ENCODE data around the gene TMEM86B. TPM values are rescaled to one million over a fixed set of nuclear protein-coding genes. Genes with fewer than 3 reads are reported as not detected.
A peak's percentile ranks its signal among the peaks of the same experiment; 100 is the strongest.
"Not testable (repeated sequence)": the region's sequence is repeated elsewhere in the genome, so short reads cannot be mapped to it uniquely, and the experiment has no call there.

TMEM86B gene
- total RNA-seq, 1 donor from 2014 or later: 7.6 TPM

- Mint-ChIP-seq H3K9me3 (ENCODE audit: unreplicated experiment) (peaks cover 8% of the 10 kb centered on the region), H3K27ac (ENCODE audit: unreplicated experiment) (no peak overlapping the region), H3K36me3 (ENCODE audit: unreplicated experiment) (peaks cover 4% of the 10 kb centered on the region), H3K27me3 (ENCODE audit: unreplicated experiment) (peaks cover 8% of the 10 kb centered on the region), H3K4me3 (ENCODE audit: unreplicated experiment) (no peak overlapping the region), H3K4me1 (ENCODE audit: low read depth, unreplicated experiment) (peaks cover 3% of the 10 kb centered on the region)
- no peak for DNase-seq
- no peak for TF ChIP-seq CTCF (IDR thresholded peaks at IDR 0.05; ENCODE audit: partially characterized antibody, unreplicated experiment)
These were observed 2.3 kb downstream of the TMEM86B start for GRCh38 chr19:55226273-55226672.

GRCh38 chr19:55225415-55225958, 3.1 kb downstream of the TMEM86B start:
- peaks cover 8% of the 10 kb centered on the region for H3K27me3 Mint-ChIP-seq (ENCODE audit: unreplicated experiment)
- peak overlapping the region; percentile 1 for H3K27ac Mint-ChIP-seq (ENCODE audit: unreplicated experiment)
- DNase-seq: no peak
- peaks cover 3% of the 10 kb centered on the region for H3K4me1 Mint-ChIP-seq (ENCODE audit: low read depth, unreplicated experiment)
- peaks cover 12% of the 10 kb centered on the region for H3K36me3 Mint-ChIP-seq (ENCODE audit: unreplicated experiment)
- H3K4me3 Mint-ChIP-seq (ENCODE audit: unreplicated experiment): peak overlapping the region; percentile 8
- peaks cover 8% of the 10 kb centered on the region for H3K9me3 Mint-ChIP-seq (ENCODE audit: unreplicated experiment)
- no peak for TF ChIP-seq CTCF (IDR thresholded peaks at IDR 0.05; ENCODE audit: partially characterized antibody, unreplicated experiment)

GRCh38 chr19:55224679-55225414, 3.7 kb downstream of the TMEM86B start:
- not testable (repeated sequence) for H3K4me1 Mint-ChIP-seq (ENCODE audit: low read depth, unreplicated experiment); H3K9me3 Mint-ChIP-seq (ENCODE audit: unreplicated experiment); H3K27me3 Mint-ChIP-seq (ENCODE audit: unreplicated experiment); DNase-seq; H3K4me3 Mint-ChIP-seq (ENCODE audit: unreplicated experiment); H3K27ac Mint-ChIP-seq (ENCODE audit: unreplicated experiment)
- H3K36me3 Mint-ChIP-seq (ENCODE audit: unreplicated experiment): peaks cover 16% of the 10 kb centered on the region

- Mint-ChIP-seq H3K36me3 (ENCODE audit: unreplicated experiment) (peaks cover 16% of the 10 kb centered on the region), H3K4me3 (ENCODE audit: unreplicated experiment) (no peak overlapping the region), H3K9me3 (ENCODE audit: unreplicated experiment) (peaks cover 8% of the 10 kb centered on the region), H3K27me3 (ENCODE audit: unreplicated experiment) (peaks cover 8% of the 10 kb centered on the region), H3K4me1 (ENCODE audit: low read depth, unreplicated experiment) (peaks cover 3% of the 10 kb centered on the region), H3K27ac (ENCODE audit: unreplicated experiment) (no peak overlapping the region)
- no peak for DNase-seq
- TF ChIP-seq CTCF (IDR thresholded peaks at IDR 0.05; ENCODE audit: partially characterized antibody, unreplicated experiment): no peak
These were observed 4.4 kb downstream of the TMEM86B start for GRCh38 chr19:55224038-55224665.

GRCh38 chr19:55223291-55224037, 5.1 kb downstream of the TMEM86B start:
- Mint-ChIP-seq H3K36me3 (ENCODE audit: unreplicated experiment) (peaks cover 16% of the 10 kb centered on the region), H3K27ac (ENCODE audit: unreplicated experiment) (no peak overlapping the region), H3K9me3 (ENCODE audit: unreplicated experiment) (peaks cover 8% of the 10 kb centered on the region), H3K4me1 (ENCODE audit: low read depth, unreplicated experiment) (peaks cover 3% of the 10 kb centered on the region), H3K27me3 (ENCODE audit: unreplicated experiment) (peaks cover 8% of the 10 kb centered on the region), H3K4me3 (ENCODE audit: unreplicated experiment) (no peak overlapping the region)
- DNase-seq: no peak
- TF ChIP-seq CTCF (IDR thresholded peaks at IDR 0.05; ENCODE audit: partially characterized antibody, unreplicated experiment): no peak
